GM18909 (cell line): ENCODE results near the gene IL3.

Experiments
- ATAC-seq: cut with Tn5 transposase; IDR thresholded peaks from one replicate; pipeline ENCODE4 v1.9.1; 2021; ENCODE audit warnings: mild to moderate bottlenecking; ENCODE audit not compliant: unreplicated experiment, poor library complexity

Gene IL3

GRCh38 chr5:132086277-132086794 lies 25.9 kb downstream of the IL3 start:
- no peak for ATAC-seq

GRCh38 chr5:132087176-132087575 lies 26.7 kb downstream of the IL3 start:
- no peak for ATAC-seq

- no peak for ATAC-seq
Measured at GRCh38 chr5:132087661-132088060, 27.2 kb downstream of the IL3 start.

- no peak for ATAC-seq
Measured at GRCh38 chr5:132089363-132089762, 28.9 kb downstream of the IL3 start.

- no peak for ATAC-seq
Measured at GRCh38 chr5:132090107-132090506, 29.7 kb downstream of the IL3 start.

- no peak for ATAC-seq
Measured at GRCh38 chr5:132093271-132093670, 32.8 kb downstream of the IL3 start.

- ATAC-seq = no peak
Measured at GRCh38 chr5:132094393-132095076, 34.1 kb downstream of the IL3 start.

- ATAC-seq = no peak
Measured at GRCh38 chr5:132095077-132095410, 34.6 kb downstream of the IL3 start.

- ATAC-seq = no peak
Measured at GRCh38 chr5:132095424-132095972, 35.0 kb downstream of the IL3 start.

GRCh38 chr5:132096904-132097303 lies 36.4 kb downstream of the IL3 start:
- ATAC-seq = no peak

GRCh38 chr5:132098151-132098594 lies 37.7 kb downstream of the IL3 start:
- no peak for ATAC-seq

GRCh38 chr5:132098621-132099020 lies 38.2 kb downstream of the IL3 start:
- no peak for ATAC-seq

GRCh38 chr5:132099076-132099748 lies 38.8 kb downstream of the IL3 start:
- ATAC-seq = peak; percentile 44

GRCh38 chr5:132099905-132100304 lies 39.5 kb downstream of the IL3 start:
- ATAC-seq = no peak

GRCh38 chr5:132100672-132101261 lies 40.3 kb downstream of the IL3 start:
- peak; percentile 44 for ATAC-seq

- no peak for ATAC-seq
Measured at GRCh38 chr5:132101385-132101880, 41.0 kb downstream of the IL3 start.

- no peak for ATAC-seq
Measured at GRCh38 chr5:132102101-132102701, 41.7 kb downstream of the IL3 start.

GRCh38 chr5:132102944-132103331 lies 42.5 kb downstream of the IL3 start:
- ATAC-seq = no peak

- ATAC-seq = peak; percentile 73
Measured at GRCh38 chr5:132103332-132103951, 43.0 kb downstream of the IL3 start.

- ATAC-seq = peak; percentile 27
Measured at GRCh38 chr5:132103969-132104391, 43.5 kb downstream of the IL3 start.
